GM12891 (cell line): ENCODE results near the gene PRRT1B. TPM values are rescaled to one million over a fixed set of nuclear protein-coding genes. Genes with fewer than 3 reads are reported as not detected.

Source experiments
- DNase-seq: peaks from one replicate; pipeline ENCODE4 v3.0.0; 2011; ENCODE audit warnings: low spot score; ENCODE audit not compliant: insufficient read length
- FAIRE-seq: peaks from 2 replicates; lab custom pipeline; 2011; peaks lifted over from hg19 to GRCh38; lab: Jason Lieb, UNC
- PAX5 ChIP-seq: IDR thresholded peaks from 2 replicates; pipeline ENCODE4 v1.6.1; 2011; ENCODE audit warnings: low read length, moderate library complexity, mild to moderate bottlenecking; ENCODE audit not compliant: insufficient read depth, severe bottlenecking
- POLR2A ChIP-seq: IDR thresholded peaks from 2 replicates; pipeline ENCODE4 v1.6.1; 2011; ENCODE audit warnings: low read depth, low read length, control low read depth
- POLR2AphosphoS5 ChIP-seq: IDR thresholded peaks from 2 replicates; pipeline ENCODE4 v1.6.1; 2011; ENCODE audit warnings: low read depth, low read length, control low read depth
- POU2F2 ChIP-seq: IDR thresholded peaks from 2 replicates; pipeline ENCODE4 v1.6.1; 2011; ENCODE audit warnings: low read depth, mild to moderate bottlenecking, control low read depth, low read length, moderate library complexity
- SPI1 ChIP-seq: IDR thresholded peaks from 2 replicates; pipeline ENCODE4 v1.6.1; 2011; ENCODE audit warnings: low read depth, low read length, control low read depth
- TAF1 ChIP-seq: IDR thresholded peaks from 2 replicates; pipeline ENCODE4 v1.6.1; 2011; ENCODE audit warnings: low read depth, low read length, control low read depth
- polyA plus RNA-seq: library from polyadenylated mRNA; unstranded; fragments of >200 nt; gene quantifications from one replicate; pipeline ENCODE4 v1.2.1, GENCODE V29; 2012; ENCODE audit warnings: low read depth, missing spikeins, inconsistent platforms; ENCODE audit not compliant: missing spikeins

Gene PRRT1B
- not detected for polyA plus RNA-seq

DNA sequence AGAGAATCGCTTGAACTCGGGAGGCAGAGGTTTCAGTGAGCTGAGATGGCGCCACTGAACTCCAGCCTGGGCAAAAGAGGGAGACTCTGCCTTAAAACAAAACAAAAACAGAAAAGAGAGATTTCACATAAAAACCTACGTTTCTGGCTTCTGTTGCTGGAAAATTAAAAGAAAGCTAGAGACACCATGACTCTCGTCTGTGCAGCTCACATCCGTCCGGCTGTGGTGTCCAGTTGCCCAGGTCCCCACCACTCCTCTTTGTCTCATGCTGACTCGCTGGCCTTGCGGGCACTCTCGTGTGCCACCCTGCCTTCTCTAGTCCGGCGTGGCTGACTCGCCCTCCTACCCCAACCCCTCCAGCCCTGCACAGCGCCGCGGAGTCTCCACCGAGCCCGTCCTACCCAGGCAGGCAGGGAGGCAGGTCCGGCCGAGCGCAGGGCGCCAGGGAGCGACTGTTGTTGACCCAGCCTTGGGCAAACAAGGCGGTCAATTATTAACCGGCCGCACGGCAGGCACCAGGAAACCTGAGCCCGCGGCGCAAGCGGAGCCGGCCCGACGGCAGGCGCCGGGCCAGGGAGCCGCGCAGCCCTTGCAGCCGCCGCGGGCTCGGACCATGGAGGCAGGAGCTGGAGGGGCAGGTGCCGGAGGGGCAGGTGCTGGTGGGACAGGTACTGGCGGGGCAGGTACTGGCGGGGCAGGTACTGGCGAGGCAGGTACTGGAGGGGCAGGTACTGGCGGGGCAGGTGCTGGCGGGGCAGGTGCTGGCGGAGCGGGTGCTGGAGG lies at the start of gene PRRT1B:
Gene PRRT1B, plus strand, starts transcription at position 521 of the 783 bp plus-strand sequence. Its CDS starts 93 bp downstream, at position 614.
- FAIRE-seq = no peak
- no peak for DNase-seq
- TF ChIP-seq TAF1 (no peak), POU2F2 (no peak), POLR2A (no peak), SPI1 (no peak)

DNA sequence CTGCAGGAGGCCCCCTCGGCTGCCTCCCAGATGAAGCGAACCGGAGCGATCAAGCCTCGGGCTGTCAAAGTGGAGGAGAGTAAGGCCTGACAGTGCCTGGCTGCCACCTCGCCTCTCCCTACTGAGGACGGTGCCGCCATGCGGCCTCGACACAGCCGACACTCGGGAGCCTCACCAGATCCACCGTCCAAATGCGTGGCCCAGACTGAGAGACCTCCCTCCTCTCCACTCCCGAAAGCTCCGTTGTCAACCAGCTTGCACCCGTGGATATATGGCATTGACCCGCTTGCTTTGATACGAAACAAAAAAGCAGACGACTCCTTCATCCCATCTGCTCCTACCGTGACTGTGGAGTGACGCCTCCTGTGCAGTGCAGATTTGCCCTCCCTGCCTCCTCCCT lies 49.5 kb upstream of the PRRT1B start:
- DNase-seq (no peak), FAIRE-seq (no peak)
- TF ChIP-seq POLR2AphosphoS5 (no peak), SPI1 (no peak), POLR2A (no peak), TAF1 (no peak), PAX5 (no peak), POU2F2 (no peak)

DNA sequence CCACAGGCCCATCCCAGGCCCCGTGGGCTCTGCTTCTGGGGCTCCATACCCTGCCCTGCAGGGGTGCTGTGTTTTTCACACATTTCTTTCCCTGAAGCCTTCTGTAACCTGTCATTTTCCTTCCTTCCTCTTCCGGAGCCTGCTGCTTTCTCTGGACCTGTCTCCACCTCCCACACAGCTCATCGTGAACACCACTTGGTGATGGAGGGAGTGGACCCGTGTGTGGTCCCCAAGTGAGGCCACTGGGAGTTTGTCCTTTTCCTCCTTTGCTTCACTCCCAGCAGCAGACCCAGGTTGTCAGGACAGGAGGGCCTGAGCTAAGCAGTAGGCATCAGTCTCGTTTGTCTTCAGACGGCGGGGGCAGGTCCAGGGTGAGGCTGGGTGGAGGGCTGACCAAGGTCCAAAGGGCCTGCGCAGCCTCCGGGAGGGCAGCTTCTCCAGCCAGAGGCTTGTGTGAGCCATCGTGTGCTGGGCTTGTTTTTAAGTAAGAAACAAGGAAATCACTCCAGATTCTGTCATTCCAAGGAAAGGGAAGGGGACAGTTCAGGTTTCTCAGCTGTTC lies 48.4 kb upstream of the PRRT1B start:
- DNase-seq = no peak
- no peak for FAIRE-seq
- TF ChIP-seq POLR2AphosphoS5 (no peak), POLR2A (no peak), POU2F2 (no peak)

DNA sequence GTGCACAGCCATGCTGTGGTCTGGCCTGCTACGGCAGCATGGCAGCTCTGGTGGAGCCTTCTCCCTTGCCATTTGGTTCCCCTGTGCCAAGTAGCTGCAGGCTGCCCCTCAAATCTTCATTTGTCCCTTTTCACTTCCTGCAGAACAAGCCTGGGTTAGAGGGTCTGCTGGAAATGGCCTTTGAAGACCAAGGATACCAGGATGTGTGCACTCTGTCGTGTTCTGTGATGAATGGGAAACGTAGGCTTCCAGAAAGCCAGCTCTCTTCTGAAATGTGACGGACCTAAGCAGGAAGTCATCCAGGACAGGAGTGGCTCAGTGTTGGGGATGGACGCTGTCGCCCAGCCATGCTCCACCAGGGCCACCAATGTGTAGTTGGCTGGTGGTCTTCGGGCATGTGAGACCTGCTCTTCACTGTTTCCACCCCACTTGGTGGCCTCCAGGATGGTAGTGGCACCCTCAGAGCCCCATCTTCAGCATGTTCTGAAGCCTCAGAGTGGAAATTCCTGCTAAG lies 46.0 kb upstream of the PRRT1B start:
- DNase-seq (no peak), FAIRE-seq (no peak)
- TF ChIP-seq SPI1 (no peak), POLR2A (peak; percentile 40; the same call in 1 of the 2 replicates)

DNA sequence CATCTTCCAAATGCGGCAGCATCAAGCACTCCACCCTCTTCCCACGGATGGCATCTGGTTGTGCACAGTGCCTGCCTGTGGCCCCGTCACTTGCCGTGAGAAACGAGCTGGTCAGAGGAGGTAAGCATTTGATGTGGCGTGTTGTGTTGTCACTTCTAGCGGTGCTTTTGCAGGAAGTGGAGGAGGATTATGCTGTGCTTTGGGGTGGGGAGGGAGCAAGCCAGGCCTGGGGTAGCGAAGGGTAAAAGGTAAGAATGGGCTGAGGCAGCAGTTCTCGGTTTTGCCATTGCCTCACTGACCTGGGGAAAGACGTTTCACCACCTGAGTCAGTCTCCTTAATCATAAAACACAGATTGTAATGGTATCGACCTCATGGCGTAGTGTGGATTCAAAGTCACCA lies 44.9 kb upstream of the PRRT1B start:
- no peak for TF ChIP-seq POLR2A
- TF ChIP-seq PAX5 = no peak
- no peak; the same call in 1 of the 2 replicates for TF ChIP-seq POLR2AphosphoS5
- no peak for TF ChIP-seq TAF1
- TF ChIP-seq POU2F2 = no peak
- TF ChIP-seq SPI1 = no peak
- DNase-seq (no peak), FAIRE-seq (no peak)

DNA sequence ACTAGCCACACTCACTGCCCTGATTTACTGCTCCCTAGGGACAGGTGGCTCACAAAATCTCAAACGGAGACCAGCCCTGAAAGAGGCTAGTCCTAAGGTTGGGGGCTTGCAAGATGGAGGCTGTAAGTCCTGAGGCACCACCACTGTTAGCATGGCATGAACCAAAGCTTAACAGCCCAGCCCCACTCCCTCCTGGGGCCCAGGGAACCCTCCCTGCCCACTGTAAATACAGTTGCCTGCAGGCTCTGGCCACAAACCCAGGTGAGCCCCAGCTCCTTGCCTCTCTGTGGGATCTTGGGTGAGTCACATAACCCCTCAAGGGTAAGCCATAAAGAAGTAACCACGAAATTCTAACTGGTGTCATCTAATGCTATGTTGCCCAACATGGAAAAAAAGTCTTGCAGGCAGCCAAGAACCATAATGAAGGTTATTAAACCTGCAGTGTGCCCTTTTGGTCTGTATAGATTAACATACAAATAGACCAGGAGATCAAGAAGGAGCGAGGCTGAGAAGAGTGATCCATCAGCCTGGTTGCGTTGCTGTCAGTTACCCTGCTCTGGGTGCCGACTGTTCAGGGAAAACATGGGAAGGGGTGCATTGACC lies 44.3 kb upstream of the PRRT1B start:
- FAIRE-seq = no peak
- TF ChIP-seq POU2F2 = no peak
- TF ChIP-seq TAF1 = no peak
- TF ChIP-seq POLR2AphosphoS5 = no peak; the same call in 1 of the 2 replicates
- 0 out of 2 replicates have a peak, but pooled peaks have one; percentile 3 for TF ChIP-seq POLR2A
- no peak for TF ChIP-seq PAX5
- TF ChIP-seq SPI1 = no peak
- DNase-seq = no peak

DNA sequence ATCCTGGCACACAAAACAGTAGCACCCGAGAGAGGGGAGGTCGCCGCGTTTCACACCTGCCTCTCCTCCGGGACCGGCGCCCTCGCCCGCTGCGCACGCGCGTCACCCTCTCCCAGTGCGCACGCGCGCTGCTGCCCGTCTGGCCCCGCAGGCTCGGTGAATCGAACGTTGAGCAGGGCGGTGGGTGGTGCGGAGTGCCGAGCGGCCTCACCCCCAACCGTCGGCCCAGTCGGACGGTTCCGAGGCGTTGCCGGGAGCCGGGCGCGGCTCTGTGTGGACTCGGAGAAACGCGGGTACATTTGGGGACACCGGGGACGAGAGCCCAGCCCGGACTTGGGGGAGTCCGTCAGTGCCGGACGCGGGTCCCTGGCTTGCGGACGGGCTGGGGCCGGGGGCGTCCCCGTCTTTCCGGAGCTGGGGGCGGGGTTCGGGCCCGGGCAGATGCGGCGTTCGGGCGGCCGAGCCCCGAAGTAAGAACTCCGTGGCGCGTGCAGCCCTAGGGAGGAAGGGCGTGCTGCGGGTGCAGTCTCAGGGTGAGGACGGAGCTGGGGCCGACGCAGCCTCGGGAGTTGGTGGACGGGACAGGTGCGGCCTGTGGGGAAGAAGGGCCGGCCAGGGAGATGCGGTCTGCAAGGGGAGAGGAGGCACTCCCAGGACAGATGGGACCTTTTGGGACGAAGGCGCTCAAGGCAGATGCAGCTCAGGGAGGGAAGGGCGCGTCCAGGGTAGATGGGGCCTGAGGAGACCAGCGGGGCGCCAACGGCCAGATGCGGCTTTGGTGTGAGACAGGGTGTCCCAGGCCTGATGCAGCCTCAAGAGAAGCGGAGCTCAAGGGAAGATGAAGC lies 42.3 kb upstream of the PRRT1B start, which contains the start of gene POMT1:
Gene POMT1, plus strand, starts transcription at position 138 of the 845 bp plus-strand sequence. CDS start 1,301 bp downstream, outside the sequence.
- no peak for TF ChIP-seq POU2F2
- TF ChIP-seq POLR2A = peak; percentile 35; the same call in 1 of the 2 replicates
- peak; percentile 67 for TF ChIP-seq POLR2AphosphoS5
- peak; percentile 98 for FAIRE-seq
- DNase-seq = peak; percentile 99

DNA sequence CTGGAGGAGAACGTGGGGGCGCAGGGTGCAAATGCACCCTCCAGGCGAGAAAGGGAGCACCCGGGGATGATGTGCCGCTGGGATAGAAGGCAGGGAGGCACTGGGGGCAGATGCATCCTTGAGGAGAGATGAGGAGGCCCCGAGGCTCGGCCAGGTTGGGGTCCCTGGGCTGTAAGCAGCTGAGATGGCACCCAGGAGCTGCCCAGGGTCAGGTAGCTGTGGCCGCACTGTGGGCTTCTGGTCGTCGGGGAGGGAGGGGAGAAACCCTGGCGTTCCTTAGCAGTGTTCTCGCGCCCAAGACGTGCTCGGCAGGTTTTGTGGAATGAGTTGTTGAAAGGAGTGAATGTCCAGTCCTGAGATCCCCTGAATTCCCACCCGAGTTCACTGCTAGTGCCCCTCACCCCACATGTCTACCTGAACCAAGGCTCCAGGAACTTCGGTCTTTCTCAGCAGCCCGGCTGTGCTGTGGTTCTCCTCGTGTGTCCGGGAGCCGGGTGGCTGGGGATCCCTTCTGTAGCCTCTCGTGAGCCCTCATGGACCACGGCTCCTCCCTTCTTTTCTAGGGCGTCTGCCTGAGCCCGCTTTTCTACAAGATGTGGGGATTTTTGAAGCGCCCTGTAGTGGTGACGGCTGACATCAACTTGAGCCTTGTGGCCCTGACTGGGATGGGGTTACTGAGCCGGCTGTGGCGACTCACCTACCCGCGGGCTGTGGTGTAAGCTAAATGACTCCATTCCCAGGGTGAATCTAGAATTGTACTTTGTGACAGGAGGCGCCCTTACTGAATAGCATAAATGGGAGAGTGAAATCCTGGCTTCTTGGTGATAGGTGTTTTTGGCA lies 41.5 kb upstream of the PRRT1B start:
- FAIRE-seq = no peak
- TF ChIP-seq PAX5 = no peak
- TF ChIP-seq POU2F2 = no peak
- no peak for TF ChIP-seq SPI1
- no peak for TF ChIP-seq POLR2AphosphoS5
- no peak for TF ChIP-seq TAF1
- TF ChIP-seq POLR2A = no peak
- no peak for DNase-seq

DNA sequence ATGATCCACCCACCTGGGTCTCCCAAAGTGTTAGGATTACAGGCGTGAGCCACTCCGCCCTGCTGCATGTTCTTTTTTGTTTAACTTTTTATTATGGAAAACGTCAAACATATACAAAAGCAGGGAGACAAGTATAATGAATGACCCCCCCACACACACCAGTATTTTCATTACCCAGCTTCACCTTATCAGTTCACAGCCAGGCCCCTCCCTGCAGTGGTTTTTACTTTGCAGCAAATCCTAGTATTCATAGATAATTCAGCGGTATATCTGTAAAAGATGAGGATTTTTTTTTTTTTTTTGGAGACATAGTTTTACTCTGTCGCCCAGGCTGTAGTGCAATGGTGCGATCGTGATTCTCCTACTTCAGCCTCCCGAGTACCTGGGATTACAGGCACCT lies 40.3 kb upstream of the PRRT1B start:
- TF ChIP-seq PAX5 = no peak
- TF ChIP-seq POLR2AphosphoS5 = no peak
- no peak for TF ChIP-seq POLR2A
- TF ChIP-seq SPI1 = no peak
- TF ChIP-seq POU2F2 = no peak
- TF ChIP-seq TAF1 = no peak
- FAIRE-seq (no peak), DNase-seq (no peak)
